GM12872 (cell line): ENCODE results near the gene FAM111B.
"Not testable (repeated sequence)": the region's sequence is repeated elsewhere in the genome, so short reads cannot be mapped to it uniquely, and the experiment has no call there.

Experiments used
- CTCF ChIP-seq: IDR thresholded peaks from 3 replicates; pipeline ENCODE4 v1.5.1; 2011; ENCODE audit warnings: low read depth, mild to moderate bottlenecking, low read length, moderate library complexity; ENCODE audit not compliant: insufficient read depth

FAM111B gene

DNA sequence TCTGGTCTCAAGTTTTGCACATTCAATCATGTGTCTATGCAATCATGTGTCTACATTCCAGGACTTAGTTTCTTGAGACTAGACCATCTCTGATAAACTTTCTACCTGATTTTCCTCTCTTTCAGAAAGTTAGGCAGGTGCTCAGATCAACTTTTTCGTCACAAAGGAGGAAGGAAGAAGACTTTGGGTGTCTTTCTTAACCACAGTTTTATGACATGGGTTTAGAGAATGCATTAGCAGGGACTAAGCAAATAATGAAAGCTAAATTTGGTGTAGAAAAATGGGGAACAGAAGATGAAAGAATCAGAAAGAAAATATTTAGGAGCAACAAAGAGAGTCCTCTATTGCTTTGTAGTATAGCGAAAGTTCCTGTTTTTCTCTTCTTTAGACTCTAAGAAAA, 28.6 kb upstream of the FAM111B start:
- TF ChIP-seq CTCF: no peak

- TF ChIP-seq CTCF: no peak
Observed at GRCh38 chr11:59079086-59079485, 28.0 kb upstream of the FAM111B start.

DNA sequence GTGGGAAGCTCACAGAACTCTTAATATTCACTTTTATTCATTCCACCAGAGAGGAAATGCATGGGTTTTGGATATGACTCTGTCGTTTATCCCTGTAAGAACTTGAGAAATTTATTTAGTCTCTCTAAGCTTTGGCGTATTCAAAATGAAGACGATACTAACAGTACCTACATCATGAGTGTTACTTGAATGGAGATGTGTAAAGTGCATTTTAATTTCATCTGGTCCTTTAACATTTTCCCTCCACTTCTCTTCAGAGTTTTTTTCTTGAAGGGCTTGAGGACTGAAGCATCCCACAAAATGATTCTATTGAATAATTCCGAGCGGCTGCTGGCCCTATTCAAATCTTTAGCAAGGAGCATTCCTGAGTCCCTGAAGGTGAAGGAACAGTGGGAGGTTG, 21.0 kb upstream of the FAM111B start, which contains the start of gene GLYATL1B:
Gene GLYATL1B (plus strand): TSS at position 301 of the 400 bp plus-strand sequence. CDS start 0 bp downstream, at position 301.
- not testable (repeated sequence) for TF ChIP-seq CTCF

DNA sequence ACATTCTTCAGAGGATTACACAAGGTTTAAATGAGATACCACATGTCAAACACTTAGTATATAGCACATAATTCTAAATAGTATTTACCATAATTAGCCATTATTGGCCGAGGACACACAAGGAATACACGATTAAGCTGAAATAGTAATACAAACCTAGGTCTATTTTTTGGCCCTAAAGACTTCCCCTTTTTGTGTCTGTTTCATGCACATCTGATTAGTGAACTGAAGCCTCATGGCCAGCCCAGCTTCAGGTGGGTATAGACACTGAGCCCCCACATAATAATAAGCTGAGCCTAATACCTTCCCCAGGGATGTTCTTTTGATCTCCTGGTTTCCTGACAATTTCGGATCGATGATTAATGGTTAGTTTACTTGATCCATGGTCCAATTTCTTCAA, 18.9 kb upstream of the FAM111B start:
- TF ChIP-seq CTCF: no peak

DNA sequence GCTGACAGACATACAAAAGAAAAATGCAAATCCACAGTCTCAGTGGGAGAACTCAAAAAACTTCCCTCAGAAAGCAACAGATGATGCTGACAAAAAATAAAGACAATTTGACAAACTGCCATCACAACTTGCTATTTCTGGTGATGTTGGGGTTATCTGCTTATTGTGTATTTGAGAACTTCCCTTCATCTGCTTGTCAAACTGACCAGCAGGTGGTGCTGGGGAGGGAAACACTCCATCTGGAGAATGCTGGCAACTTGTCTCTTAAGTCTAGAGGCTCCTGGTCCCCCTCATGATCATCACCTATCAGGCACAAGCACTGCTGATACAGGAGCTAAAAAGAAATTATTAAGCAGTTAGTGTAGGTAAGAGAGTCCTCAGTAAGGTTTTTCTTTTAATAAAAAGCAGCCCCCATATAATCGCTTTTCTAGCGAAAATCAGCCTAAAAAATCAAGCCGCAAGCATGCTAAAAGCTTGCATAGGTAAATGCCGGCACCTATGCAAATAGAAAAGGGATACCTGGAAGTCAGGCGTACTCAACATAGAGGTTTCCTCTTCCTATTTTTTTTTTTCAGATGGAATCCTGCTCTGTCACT, 9.8 kb upstream of the FAM111B start:
- peak; percentile 73 for TF ChIP-seq CTCF

DNA sequence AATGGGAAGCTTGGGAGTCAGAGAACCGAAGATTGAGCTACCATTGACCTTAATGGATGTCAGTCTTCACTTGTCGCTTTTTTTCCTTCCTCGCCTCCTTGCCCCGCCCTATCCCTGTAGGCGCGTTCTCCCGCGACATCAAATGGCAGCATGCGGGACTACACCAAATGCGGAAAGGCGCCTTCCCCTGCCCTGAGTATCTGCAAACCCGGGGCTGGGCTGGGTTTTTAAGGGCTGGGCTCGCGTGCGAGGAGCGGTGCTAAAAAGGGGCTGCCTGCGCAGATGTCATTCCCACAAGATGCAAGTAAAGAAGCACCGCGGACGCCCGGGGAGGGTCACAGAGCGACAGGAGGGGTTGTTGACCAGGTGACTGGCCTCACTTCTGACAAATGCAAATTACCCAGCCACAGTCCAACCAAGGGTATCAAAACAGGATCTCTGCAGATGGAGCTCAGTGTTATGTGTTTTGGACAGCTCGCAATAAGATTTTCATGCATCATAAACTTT, 4.7 kb upstream of the FAM111B start:
- peak; percentile 65 for TF ChIP-seq CTCF

DNA sequence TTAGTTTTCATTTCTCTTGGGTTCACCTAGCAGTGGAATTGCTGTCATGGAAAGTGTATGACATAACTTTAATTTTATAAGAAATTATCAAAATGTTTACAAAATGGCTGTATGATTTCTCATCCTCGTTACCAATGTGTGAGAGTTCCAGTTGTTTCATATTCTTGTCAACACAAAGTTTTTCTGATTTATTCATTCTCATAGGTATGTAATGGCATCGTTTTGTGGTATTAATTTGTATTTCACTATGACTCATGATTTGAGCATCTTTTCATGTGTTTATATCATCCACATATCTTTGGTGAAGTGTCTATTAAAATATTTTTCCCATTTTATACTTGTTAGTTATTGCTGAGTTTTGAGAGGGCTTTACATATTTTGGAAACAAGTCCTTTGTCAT, 5.5 kb downstream of the FAM111B start:
- no peak for TF ChIP-seq CTCF
